HG02943 (cell line): Measurements from ENCODE around the gene ATG4A.

Source experiments
- ATAC-seq: cut with Tn5 transposase; IDR thresholded peaks from one replicate; pipeline ENCODE4 v1.9.1; 2021; ENCODE audit warnings: mild to moderate bottlenecking, low read depth, moderate library complexity; ENCODE audit not compliant: unreplicated experiment

The ATG4A gene

GRCh38 chrX:108091264-108091877, at the start of gene ATG4A, which contains the start of gene PSMD10:
TSS of gene ATG4A (plus strand) at chrX:108091778. CDS start at chrX:108091827, 49 bp downstream.
TSS of gene PSMD10 (minus strand) at chrX:108091542. CDS start at chrX:108091520, 22 bp downstream.
- peak; percentile 96 for ATAC-seq

GRCh38 chrX:108044554-108045256, 46.9 kb upstream of the ATG4A start, which contains the start of gene VSIG1:
TSS of gene VSIG1 (plus strand) at chrX:108045065. CDS start at chrX:108045131, 66 bp downstream.
- ATAC-seq, result no peak

- ATAC-seq, result no peak
Measured at GRCh38 chrX:108049649-108050048, 41.9 kb upstream of the ATG4A start.

- ATAC-seq, result no peak
Measured at GRCh38 chrX:108053218-108053617, 38.4 kb upstream of the ATG4A start.

- ATAC-seq, result no peak
Measured at GRCh38 chrX:108055546-108055945, 36.0 kb upstream of the ATG4A start.

GRCh38 chrX:108059801-108060200, 31.8 kb upstream of the ATG4A start:
- no peak for ATAC-seq

GRCh38 chrX:108064001-108064400, 27.6 kb upstream of the ATG4A start:
- no peak for ATAC-seq

- ATAC-seq, result no peak
Measured at GRCh38 chrX:108064613-108065012, 27.0 kb upstream of the ATG4A start.

- no peak for ATAC-seq
Measured at GRCh38 chrX:108068121-108068520, 23.5 kb upstream of the ATG4A start.

GRCh38 chrX:108070891-108071290, 20.7 kb upstream of the ATG4A start:
- ATAC-seq, result no peak

- no peak for ATAC-seq
Measured at GRCh38 chrX:108071578-108071977, 20.0 kb upstream of the ATG4A start.

GRCh38 chrX:108072746-108073145, 18.8 kb upstream of the ATG4A start:
- no peak for ATAC-seq

GRCh38 chrX:108081110-108081509, 10.5 kb upstream of the ATG4A start:
- no peak for ATAC-seq

- ATAC-seq, result no peak
Measured at GRCh38 chrX:108087792-108088191, 3.8 kb upstream of the ATG4A start.

- ATAC-seq, result no peak
Measured at GRCh38 chrX:108088511-108088910, 3.1 kb upstream of the ATG4A start.

- ATAC-seq, result no peak
Measured at GRCh38 chrX:108090491-108091263, 901 bp upstream of the ATG4A start.

GRCh38 chrX:108091878-108092291, 307 bp downstream of the ATG4A start:
- peak; percentile 41 for ATAC-seq

- no peak for ATAC-seq
Measured at GRCh38 chrX:108097380-108097779, 5.8 kb downstream of the ATG4A start.

- no peak for ATAC-seq
Measured at GRCh38 chrX:108105473-108105872, 13.9 kb downstream of the ATG4A start.

GRCh38 chrX:108114541-108114940, 23.0 kb downstream of the ATG4A start:
- ATAC-seq, result no peak

- no peak for ATAC-seq
Measured at GRCh38 chrX:108117988-108118387, 26.4 kb downstream of the ATG4A start.
